Lower leg skin (tissue), 3 donors: Measurements from ENCODE around the gene TUFT1.

Experiments
- CTCF ChIP-seq, 3 donors: fragments of 450-650 bp; IDR thresholded peaks; one replicate each; pipeline ENCODE4 v1.5.1; 2016; ENCODE audit warnings: antibody characterized with exemption in 3 of 3, mild to moderate bottlenecking in 3 of 3, moderate library complexity in 2 of 3
- POLR2A ChIP-seq, 2 donors: fragments of 450-650 bp; IDR thresholded peaks; one replicate each; pipeline ENCODE4 v1.6.1; 2016 to 2017; ENCODE audit warnings: antibody characterized with exemption in 2 of 2, mild to moderate bottlenecking in 1 of 2, moderate library complexity in 1 of 2

DNA sequence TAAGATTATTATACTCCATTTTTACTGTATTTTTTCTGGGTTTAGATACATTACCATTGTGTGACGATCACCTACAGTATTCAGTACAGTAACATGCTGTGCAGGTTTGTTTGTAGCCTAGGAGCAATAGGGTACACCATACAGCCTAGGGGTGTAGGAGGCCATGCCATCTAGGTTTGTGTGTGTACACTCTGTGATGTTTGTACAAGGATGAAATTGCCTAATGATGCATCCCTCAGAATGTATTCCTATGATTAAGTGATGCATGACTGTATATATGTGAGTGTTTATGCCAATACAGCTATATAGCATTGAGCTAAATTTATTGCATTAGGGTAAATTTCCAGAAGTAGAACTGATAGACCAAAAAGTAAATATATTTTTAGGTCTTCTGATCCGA is 23.3 kb downstream of the TUFT1 start:
- TF ChIP-seq CTCF (IDR thresholded peaks at IDR 0.05), result no peak
- TF ChIP-seq POLR2A (IDR thresholded peaks at IDR 0.05), result no peak
